HepG2 (cell line): Measurements from ENCODE around the gene AAGAB. TPM values are rescaled to one million over a fixed set of nuclear protein-coding genes. Genes with fewer than 3 reads are reported as not detected.

ENCODE experiments used
- ATAC-seq: fragments of 200-7000 bp; cut with Tn5 transposase; 3 replicates; pipeline ENCODE4 v1.9.1; 2020; ENCODE audit warnings: mild to moderate bottlenecking, moderate library complexity
- BruUV-seq: library from RNA; stranded (reverse); fragments of 400-500 nt; replicated peaks from 2 replicates; lab custom pipeline; 2021; lab: Mats Ljungman, UMichigan
- CTCF ChIA-PET: fragments of 300-600 bp; formaldehyde crosslinking; extraction: SDS; loops from one replicate; lab custom pipeline; 2021; ENCODE audit warnings: low total read pairs, inconsistent platforms, low intra/inter-chr PET ratio; lab: Yijun Ruan, JAX
- POLR2A ChIA-PET: fragments of 350-600 bp; sonication (Branson Sonifier 250); formaldehyde crosslinking; loops from one replicate; lab custom pipeline; 2020; ENCODE audit warnings: antibody characterized with exemption, inconsistent platforms; lab: Yijun Ruan, JAX
- DNase-seq: peaks from one replicate; pipeline ENCODE4 v3.0.0-alpha.2; 2015; ENCODE audit warnings: low spot score
- FAIRE-seq: peaks from 3 replicates; lab custom pipeline; 2011; peaks lifted over from hg19 to GRCh38; lab: Jason Lieb, UNC
- H2AFZ ChIP-seq: one replicate; pipeline ENCODE4 v1.6.1; 2011; ENCODE audit warnings: low read length, inconsistent platforms
- H3K27ac ChIP-seq: fragments of 300-600 bp; 3 replicates; pipeline ENCODE4 v1.8.0; 2011; ENCODE audit warnings: mixed run types, mild to moderate bottlenecking, mixed read lengths, low read length, inconsistent platforms; ENCODE audit not compliant: insufficient read depth; ENCODE audit errors: extremely low read length
- H3K27me3 ChIP-seq, 2 experiments: fragments of 200-600 bp in 1 of 2; 2 replicates in 1 of 2; 3 replicates in 1 of 2; pipeline versions ENCODE4 v1.6.0 to v1.8.0; 2011; ENCODE audit warnings: low read length in 2 of 2, mild to moderate bottlenecking in 2 of 2, moderate library complexity in 2 of 2, inconsistent platforms in 1 of 2; ENCODE audit not compliant: insufficient read depth in 2 of 2, control insufficient read depth in 1 of 2
- H3K36me3 ChIP-seq, 2 experiments: fragments of 200-600 bp in 1 of 2; replicated peaks in 1 of 2; 2 replicates in 1 of 2; 3 replicates in 1 of 2; pipeline versions ENCODE4 v1.5.1 to v1.8.0; 2011; ENCODE audit warnings: low read length in 2 of 2, inconsistent platforms in 1 of 2; ENCODE audit not compliant: insufficient read depth in 2 of 2, control insufficient read depth in 1 of 2
- H3K4me1 ChIP-seq: 2 replicates; pipeline ENCODE4 v1.5.1; 2012; ENCODE audit warnings: low read length, inconsistent platforms; ENCODE audit not compliant: insufficient read depth
- H3K4me2 ChIP-seq: 2 replicates; pipeline ENCODE4 v1.6.0; 2011; ENCODE audit warnings: low read depth, low read length, inconsistent platforms
- H3K4me3 ChIP-seq, 3 experiments: fragments of 200-600 bp in 1 of 3; sonication (generic), shearing (Covaris generic) in 1 of 3; replicated peaks in 1 of 3; 2 replicates each; pipeline ENCODE4 v1.5.1; 2011 to 2016; ENCODE audit warnings: low read length in 3 of 3, inconsistent platforms in 2 of 3, low read depth in 2 of 3, mild to moderate bottlenecking in 2 of 3, control low read depth in 1 of 3, mixed read lengths in 1 of 3; ENCODE audit not compliant: insufficient read depth in 1 of 3
- H3K79me2 ChIP-seq: one replicate; pipeline ENCODE4 v1.6.1; 2011; ENCODE audit warnings: low read length, inconsistent platforms; ENCODE audit not compliant: insufficient read depth
- H3K9ac ChIP-seq: 2 replicates; pipeline ENCODE4 v1.6.0; 2011; ENCODE audit warnings: mild to moderate bottlenecking, low read depth, low read length, inconsistent platforms; ENCODE audit not compliant: insufficient read depth
- H3K9me3 ChIP-seq: 2 replicates; pipeline ENCODE4 v1.5.1; 2012; ENCODE audit warnings: mild to moderate bottlenecking, low read length
- H4K20me1 ChIP-seq: 2 replicates; pipeline ENCODE4 v1.6.0; 2011; ENCODE audit warnings: inconsistent platforms, mild to moderate bottlenecking, low read length, moderate library complexity; ENCODE audit not compliant: insufficient read depth
- ATF1 ChIP-seq: IDR thresholded peaks from 2 replicates; pipeline ENCODE4 v1.6.1; 2016; ENCODE audit warnings: mild to moderate bottlenecking, control low read depth
- DNMT1 ChIP-seq: sonication (generic); formaldehyde crosslinking; IDR thresholded peaks from 2 replicates; pipeline ENCODE4 v1.5.1; 2020; ENCODE audit warnings: mild to moderate bottlenecking, missing genetic modification reagents
- DNMT3B ChIP-seq: conservative IDR thresholded peaks from 2 replicates; pipeline ENCODE4 v1.6.1; 2016; ENCODE audit warnings: missing biosample characterization, control low read depth
- GMEB2 ChIP-seq: IDR thresholded peaks from 2 replicates; pipeline ENCODE4 v1.6.1; 2016; ENCODE audit warnings: missing biosample characterization, missing genetic modification reagents, low read depth
- KAT7 ChIP-seq: IDR thresholded peaks from 2 replicates; pipeline ENCODE4 v1.6.1; 2018; ENCODE audit warnings: borderline replicate concordance, missing compliant biosample characterization
- RNF2 ChIP-seq: fragments of 450-650 bp; conservative IDR thresholded peaks from 2 replicates; pipeline ENCODE4 v1.6.1; 2016; ENCODE audit warnings: low read depth
- SRSF9 ChIP-seq: fragments of 200-400 bp; formaldehyde crosslinking; IDR thresholded peaks from 2 replicates; pipeline ENCODE4 v1.6.1; 2018; ENCODE audit warnings: borderline replicate concordance, mild to moderate bottlenecking, low read depth, low read length; ENCODE audit not compliant: insufficient read depth, poor library complexity, severe bottlenecking
- SRY ChIP-seq: sonication (generic); formaldehyde crosslinking; IDR thresholded peaks from 2 replicates; pipeline ENCODE4 v1.8.0; 2022; ENCODE audit warnings: mild to moderate bottlenecking, missing genetic modification reagents
- SUZ12 ChIP-seq: fragments of 150-350 bp; IDR thresholded peaks from 2 replicates; pipeline ENCODE4 v1.6.1; 2014; ENCODE audit warnings: low read depth, low read length
- TAF1 ChIP-seq: sonication (generic); formaldehyde crosslinking; IDR thresholded peaks from 2 replicates; pipeline ENCODE4 v1.4.0; 2020; ENCODE audit warnings: missing genetic modification reagents
- TFDP2 ChIP-seq: sonication (generic); formaldehyde crosslinking; IDR thresholded peaks from 2 replicates; pipeline ENCODE4 v1.4.0; 2020; ENCODE audit warnings: missing genetic modification reagents
- THRA ChIP-seq: sonication (generic); formaldehyde crosslinking; IDR thresholded peaks from 2 replicates; pipeline ENCODE4 v1.4.0; 2020; ENCODE audit warnings: missing genetic modification reagents, borderline replicate concordance
- ZBTB2 ChIP-seq: sonication (generic); formaldehyde crosslinking; IDR thresholded peaks from 2 replicates; pipeline ENCODE4 v1.8.0; 2022; ENCODE audit warnings: low read depth, missing genetic modification reagents
- ZNF230 ChIP-seq: sonication (generic); formaldehyde crosslinking; IDR thresholded peaks from 2 replicates; pipeline ENCODE4 v1.4.0; 2020; ENCODE audit warnings: mild to moderate bottlenecking, missing genetic modification reagents
- ZNF234 ChIP-seq: sonication (generic); formaldehyde crosslinking; conservative IDR thresholded peaks from 2 replicates; pipeline ENCODE4 v1.5.1; 2020; ENCODE audit warnings: mild to moderate bottlenecking, missing genetic modification reagents
- ZNF7 ChIP-seq: IDR thresholded peaks from 2 replicates; pipeline ENCODE4 v1.6.1; 2016; ENCODE audit warnings: missing biosample characterization, missing genetic modification reagents
- ZNF841 ChIP-seq: sonication (generic); formaldehyde crosslinking; IDR thresholded peaks from 2 replicates; pipeline ENCODE4 v1.8.1; 2023; ENCODE audit warnings: missing genetic modification reagents, borderline replicate concordance
- WGBS: methylation state at CpG from one replicate; pipeline ENCODE4 v1.1.6; 2017; ENCODE audit warnings: low lambda C conversion rate; 5-methylcytosine and 5-hydroxymethylcytosine counted together
- in situ Hi-C: cut with HindIII; loops from 2 replicates; pipeline ENCODE4 v1.10.0; 2017; ENCODE audit warnings: low pct_unique_long_range_greater_than_20kb; ENCODE audit not compliant: extremely low pct_ligation_motif_present
- intact Hi-C: fragments of 100-400 bp; cut with micrococcal nuclease; formaldehyde crosslinking; loops from one replicate; pipeline ENCODE4 v1.10.0; 2022; ENCODE audit not compliant: unreplicated experiment
- polyA plus RNA-seq, 8 experiments: library from polyadenylated mRNA; depleted of rRNA in 3 of 8; stranded (reverse) in 7 of 8; unstranded in 1 of 8; fragments of >200 nt; fragmentation: Illumina TruSeq in 4 of 8; extraction: Trizol in 4 of 8; gene quantifications; 2 replicates each; pipeline versions ENCODE4 v1.2.1 to v1.2.3, GENCODE V29; 2011 to 2016; ENCODE audit warnings: low read depth in 4 of 8, missing spikeins in 1 of 8, mixed read lengths in 1 of 8; ENCODE audit not compliant: insufficient read depth in 1 of 8
- total RNA-seq, 5 experiments: library from RNA; depleted of rRNA; stranded (reverse); fragments of >200 nt; fragmentation: Illumina TruSeq; extraction: Trizol; gene quantifications; 2 replicates each; pipeline ENCODE4 v1.2.3, GENCODE V29; 2016; ENCODE audit warnings: low read depth in 1 of 5

AAGAB gene
- total and polyA plus RNA-seq, 2 of the 13 experiments (the other 11 are each of a cell fraction or from before 2014, with no cell fraction given) = 8.0 to 34.9 TPM

- TF ChIP-seq THRA (CRISPR knock-in tag) = no peak
- no peak for TF ChIP-seq ZNF841
- TF ChIP-seq KAT7 (CRISPR knock-in tag) = no peak
- TF ChIP-seq SRSF9 = no peak
- TF ChIP-seq DNMT1 (CRISPR knock-in tag) = no peak
- no peak for TF ChIP-seq ZNF7 (CRISPR knock-in tag)
- no peak for TF ChIP-seq GMEB2 (CRISPR knock-in tag)
- TF ChIP-seq RNF2 = no peak
Measured at GRCh38 chr15:67165254-67166253, 88.9 kb downstream of the AAGAB start (continued).

GRCh38 chr15:67164811-67165253 is 89.6 kb downstream of the AAGAB start:
- 93% methylated on average over 15 of the region's 17 CpGs for WGBS
- H3K27me3 ChIP-seq = no peaks in the 10 kb centered on the region
- H3K9ac ChIP-seq = no peak overlapping the region
- H3K4me3 ChIP-seq = no peak overlapping the region
- no peak for FAIRE-seq
- H3K4me2 ChIP-seq = no peak overlapping the region
- TF ChIP-seq SRY (CRISPR knock-in tag) (no peak), DNMT3B (no peak), SUZ12 (no peak), TAF1 (CRISPR knock-in tag) (no peak), TFDP2 (CRISPR knock-in tag) (no peak), ZBTB2 (no peak), ZNF230 (no peak), ATF1 (no peak), ZNF234 (no peak)
- TF ChIP-seq, all 625 proteins: peak for 0
- H3K79me2 ChIP-seq = peaks cover 14% of the 10 kb centered on the region
- no peaks in the 10 kb centered on the region for H3K9me3 ChIP-seq
- in situ Hi-C loops (no loop called here), intact Hi-C loops (no loop called here)
- peaks cover 7% of the 10 kb centered on the region for H3K4me1 ChIP-seq
- no TSS peak for BruUV-seq
- H4K20me1 ChIP-seq = peaks cover 17% of the 10 kb centered on the region; the same call in 1 of the 2 replicates
- no peak overlapping the region for H2AFZ ChIP-seq
- CTCF ChIA-PET = no interaction called here
- no peak overlapping the region for H3K27ac ChIP-seq
- peaks cover 41 to 62% of the 10 kb centered on the region in 2 experiments for H3K36me3 ChIP-seq
- DNase-seq = no peak
- ATAC-seq = peak; percentile 43
- POLR2A ChIA-PET = no interaction called here
